ENCODE measurements around the gene KISS1. TPM values are rescaled to one million over a fixed set of nuclear protein-coding genes. Genes with fewer than 3 reads are reported as not detected.

The KISS1 gene
- total RNA-seq, 6 donors from 2014 or later: 0.91 to 6.5 TPM; not detected in 4

GRCh38 chr1:204174958-204175357 lies 21.3 kb downstream of the KISS1 start:
- Histone ChIP-seq H3K36me3 (no peaks in the 10 kb centered on the region), H3K27ac (no peak overlapping the region), H3K9me3 (peaks cover 0 to 4% (median 3%) of the 10 kb centered on the region in 4 donors), H3K4me3 (no peak overlapping the region), H3K27me3 (no peaks in the 10 kb centered on the region), H3K4me1 (no peaks in the 10 kb centered on the region)
- DNase-seq (no peak), ATAC-seq (ENCODE audit: low FRiP score in 2 of 2) (no peak)
- 78 to 81% methylated on average over 3 of the region's 3 CpGs for WGBS, 2 donors
- TF ChIP-seq CTCF (IDR thresholded peaks at IDR 0.05): no peak
- TF ChIP-seq POLR2AphosphoS5 (IDR thresholded peaks at IDR 0.05): no peak
- no peak for TF ChIP-seq EP300 (IDR thresholded peaks at IDR 0.05)
- no peak for TF ChIP-seq POLR2A (IDR thresholded peaks at IDR 0.05)

GRCh38 chr1:204172404-204173029 lies 23.8 kb downstream of the KISS1 start:
- no peaks in the 10 kb centered on the region for H3K4me1 ChIP-seq
- TF ChIP-seq POLR2AphosphoS5 (IDR thresholded peaks at IDR 0.05) (no peak), POLR2A (IDR thresholded peaks at IDR 0.05) (no peak), CTCF (IDR thresholded peaks at IDR 0.05) (no peak), EP300 (IDR thresholded peaks at IDR 0.05) (no peak)
- WGBS, 2 donors: 91 to 95% methylated on average over 2 of the region's 2 CpGs
- H3K27me3 ChIP-seq: no peaks in the 10 kb centered on the region
- ATAC-seq (ENCODE audit: low FRiP score in 2 of 2): no peak
- H3K36me3 ChIP-seq: no peaks in the 10 kb centered on the region
- DNase-seq: no peak
- no peak overlapping the region for H3K4me3 ChIP-seq
- peaks cover 11 to 17% (median 13%) of the 10 kb centered on the region in 4 donors for H3K9me3 ChIP-seq
- no peak overlapping the region for H3K27ac ChIP-seq

DNA sequence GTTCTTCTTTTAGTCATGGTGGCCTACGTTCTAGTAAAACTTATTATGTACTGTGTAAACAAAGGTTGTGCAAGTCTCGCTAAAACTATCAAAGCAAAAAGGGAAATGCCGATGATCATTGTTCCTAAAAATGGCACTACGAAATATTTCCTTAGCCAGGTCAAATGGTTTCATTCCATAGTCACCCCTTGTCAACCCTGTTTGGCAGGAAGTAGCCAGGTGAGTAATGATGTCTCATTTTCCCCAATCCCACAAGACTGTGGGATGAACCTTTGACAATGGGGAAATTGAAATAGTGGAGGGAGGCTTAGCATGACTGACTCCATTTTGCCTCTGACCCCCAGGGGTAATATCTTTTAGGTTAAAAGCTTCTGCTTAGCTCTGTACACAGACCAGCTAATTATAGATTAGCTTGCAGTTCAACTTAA lies 24.5 kb downstream of the KISS1 start:
- Histone ChIP-seq H3K27ac (no peak overlapping the region), H3K4me1 (no peaks in the 10 kb centered on the region), H3K36me3 (no peaks in the 10 kb centered on the region), H3K27me3 (no peaks in the 10 kb centered on the region), H3K4me3 (no peak overlapping the region), H3K9me3 (peaks cover 11 to 17% (median 13%) of the 10 kb centered on the region in 4 donors)
- 16 to 35% methylated on average over 4 of the region's 4 CpGs for WGBS, 2 donors
- ATAC-seq (ENCODE audit: low FRiP score in 2 of 2) (no peak), DNase-seq (no peak)
- TF ChIP-seq POLR2A (IDR thresholded peaks at IDR 0.05): no peak
- no peak for TF ChIP-seq POLR2AphosphoS5 (IDR thresholded peaks at IDR 0.05)
- TF ChIP-seq CTCF (IDR thresholded peaks at IDR 0.05): no peak
- no peak for TF ChIP-seq EP300 (IDR thresholded peaks at IDR 0.05)

- Histone ChIP-seq H3K36me3 (no peaks in the 10 kb centered on the region), H3K4me1 (no peaks in the 10 kb centered on the region), H3K27ac (no peak overlapping the region), H3K9me3 (peaks cover 11 to 17% (median 13%) of the 10 kb centered on the region in 4 donors), H3K27me3 (no peaks in the 10 kb centered on the region), H3K4me3 (no peak overlapping the region)
- TF ChIP-seq CTCF (IDR thresholded peaks at IDR 0.05) (no peak), EP300 (IDR thresholded peaks at IDR 0.05) (no peak), POLR2AphosphoS5 (IDR thresholded peaks at IDR 0.05) (no peak), POLR2A (IDR thresholded peaks at IDR 0.05) (no peak)
- ATAC-seq (ENCODE audit: low FRiP score in 2 of 2) (no peak), DNase-seq (no peak)
- 81 to 96% methylated on average over 3 of the region's 3 CpGs for WGBS, 2 donors
These were observed 25.7 kb downstream of the KISS1 start for GRCh38 chr1:204170494-204171155.
